GM18499 (cell line): ENCODE data around the gene FAM114A2.
"Not testable (repeated sequence)": the region's sequence is repeated elsewhere in the genome, so short reads cannot be mapped to it uniquely, and the experiment has no call there.

ENCODE experiments used
- ATAC-seq: cut with Tn5 transposase; IDR thresholded peaks from one replicate; pipeline ENCODE4 v1.9.1; 2021; ENCODE audit warnings: moderate number of reproducible peaks; ENCODE audit not compliant: insufficient read depth, unreplicated experiment

Gene FAM114A2

DNA sequence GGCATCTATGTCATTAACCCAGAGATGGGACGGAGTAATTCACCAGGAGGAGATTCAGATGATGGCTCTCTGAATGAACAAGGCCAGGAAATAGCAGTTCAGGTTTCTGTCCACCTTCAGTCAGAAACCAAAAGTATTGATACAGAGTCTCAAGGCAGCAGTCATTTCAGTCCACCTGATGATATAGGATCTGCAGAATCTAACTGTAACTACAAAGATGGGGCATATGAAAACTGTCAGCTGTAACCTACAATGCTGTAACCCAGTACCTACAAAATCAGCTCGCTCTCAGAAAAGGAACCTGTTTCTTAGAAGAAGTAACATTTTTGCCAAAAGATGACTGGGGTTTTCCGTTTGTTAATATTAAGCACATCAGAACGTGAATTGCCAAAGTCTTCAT is 14.8 kb upstream of the FAM114A2 start:
- no peak for ATAC-seq

DNA sequence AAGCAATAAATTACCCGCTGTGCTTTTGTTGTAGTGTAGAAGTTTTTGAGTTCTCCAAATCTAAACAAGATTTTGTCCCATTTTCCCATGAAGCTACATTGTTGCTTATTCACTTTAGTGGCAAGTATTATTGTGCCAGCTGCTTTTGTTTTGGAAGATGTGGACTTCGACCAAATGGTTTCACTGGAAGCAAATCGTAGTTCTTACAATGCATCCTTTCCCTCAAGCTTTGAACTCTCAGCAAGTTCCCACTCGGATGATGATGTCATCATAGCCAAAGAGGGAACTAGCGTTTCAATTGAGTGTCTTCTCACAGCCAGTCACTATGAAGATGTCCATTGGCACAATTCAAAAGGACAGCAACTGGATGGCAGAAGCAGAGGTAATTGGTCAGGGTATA is 10.9 kb upstream of the FAM114A2 start:
- no peak for ATAC-seq

DNA sequence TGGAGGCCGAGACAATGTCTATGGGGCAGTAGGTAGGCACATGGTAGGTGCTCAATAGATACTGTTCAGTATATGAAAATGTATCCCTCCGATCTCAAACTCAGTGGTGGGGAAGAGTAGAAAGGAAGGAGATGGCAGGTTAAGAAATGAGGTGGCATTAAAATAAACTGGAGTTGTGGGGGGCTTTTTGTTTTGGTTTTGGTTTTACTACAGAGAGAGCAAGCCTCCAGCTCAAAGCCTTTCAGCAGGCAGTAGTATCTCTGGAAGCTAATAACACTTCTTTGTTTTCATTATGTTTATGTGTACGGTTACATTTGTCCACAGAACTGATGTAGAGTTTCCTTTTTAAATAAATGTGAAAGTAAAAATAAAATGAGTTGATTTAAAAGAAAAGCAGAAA is 8.6 kb upstream of the FAM114A2 start:
- no peak for ATAC-seq

DNA sequence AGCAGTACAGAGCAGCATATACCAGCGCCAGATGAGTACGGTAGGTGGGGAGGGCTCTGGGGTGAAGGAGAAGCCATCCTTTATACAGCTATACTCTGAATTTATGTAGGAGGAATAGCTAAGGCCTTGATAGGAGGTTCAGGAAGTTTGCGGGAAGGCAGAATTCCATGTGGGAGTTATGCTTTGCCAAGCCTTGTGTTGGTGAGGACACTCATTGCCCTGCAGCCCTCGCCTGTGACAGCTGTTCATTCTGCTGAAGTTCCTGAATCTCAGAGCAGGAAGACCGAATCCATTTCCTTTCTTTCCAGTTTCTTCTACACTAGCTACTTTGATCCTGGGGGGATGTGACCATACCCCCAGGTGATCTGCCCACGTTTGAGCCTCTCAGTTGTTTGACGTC is 7.8 kb upstream of the FAM114A2 start:
- no peak for ATAC-seq

DNA sequence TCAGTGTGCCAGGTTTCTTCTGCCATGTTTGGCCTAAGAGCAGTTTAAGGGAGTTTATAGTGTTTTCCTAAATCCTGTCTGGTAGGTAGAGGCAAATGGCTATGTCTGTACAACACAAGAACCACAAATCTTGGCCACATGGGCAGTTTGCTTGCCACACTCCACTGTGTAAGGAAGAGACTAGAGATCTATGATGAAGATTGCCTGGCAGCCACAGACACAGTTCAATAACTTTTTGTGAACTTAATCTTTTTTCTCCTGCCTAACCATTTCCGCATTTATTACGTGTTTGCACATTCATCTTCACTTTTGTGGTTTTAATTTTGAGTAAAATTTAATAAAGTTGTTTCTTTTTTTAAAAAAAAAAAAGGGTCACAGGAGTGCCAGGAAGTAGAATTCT is 5.9 kb upstream of the FAM114A2 start:
- no peak for ATAC-seq

DNA sequence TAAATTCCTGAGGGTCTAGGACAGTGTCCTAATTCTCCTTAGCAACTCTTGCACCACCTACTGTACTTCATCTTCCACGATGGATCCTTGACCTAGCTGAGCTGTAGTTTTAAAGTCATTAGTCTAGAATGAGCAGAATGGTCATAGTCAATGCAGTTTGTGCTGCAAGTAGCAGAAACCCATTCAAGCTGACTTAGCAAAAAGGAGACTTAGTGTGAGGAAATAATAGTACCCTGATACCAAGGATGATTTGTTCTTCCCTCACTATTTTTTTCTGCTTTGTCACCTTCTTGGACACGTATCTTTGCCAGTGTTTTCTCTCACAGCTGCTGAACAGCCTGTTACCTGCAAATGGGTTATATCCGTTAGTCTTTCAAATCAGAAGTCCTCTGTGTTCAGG is 5.4 kb upstream of the FAM114A2 start:
- ATAC-seq: no peak

DNA sequence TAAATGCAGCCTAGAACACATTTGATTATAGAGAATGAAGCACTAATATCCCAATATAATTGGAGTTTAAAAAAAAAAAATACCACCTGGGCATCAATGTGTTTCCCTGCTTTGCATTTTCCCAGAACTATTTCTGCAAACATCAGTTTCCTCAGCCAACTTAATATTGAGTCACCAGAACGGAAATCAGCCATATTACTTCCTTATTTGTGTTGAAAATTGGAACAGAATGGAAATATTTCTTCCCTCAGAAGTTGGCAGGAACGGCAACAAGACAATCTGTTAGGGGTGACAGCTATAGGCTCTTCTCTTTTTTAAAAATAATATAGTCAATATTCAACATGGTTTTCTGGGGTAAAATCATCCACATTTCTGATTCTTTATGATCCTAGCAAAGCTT is 4.1 kb upstream of the FAM114A2 start:
- ATAC-seq: no peak

DNA sequence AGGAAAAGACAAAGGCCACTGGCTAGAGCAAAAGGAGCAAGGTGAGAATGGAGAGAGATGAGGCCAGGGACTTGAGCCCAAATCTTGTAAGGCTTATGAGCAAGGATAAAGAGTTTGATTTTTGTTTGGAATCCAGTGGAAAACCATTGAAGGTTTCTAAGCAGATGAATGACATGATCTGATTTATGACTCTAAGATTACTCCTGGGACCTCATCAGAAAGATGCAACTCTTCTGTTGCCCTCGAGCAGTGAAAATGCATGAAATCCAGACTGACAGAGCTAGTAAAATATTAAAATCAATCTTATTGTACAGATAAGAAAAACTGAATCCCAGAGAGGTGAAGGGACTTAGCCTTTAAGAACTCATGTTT is 734 bp upstream of the FAM114A2 start:
- no peak for ATAC-seq

DNA sequence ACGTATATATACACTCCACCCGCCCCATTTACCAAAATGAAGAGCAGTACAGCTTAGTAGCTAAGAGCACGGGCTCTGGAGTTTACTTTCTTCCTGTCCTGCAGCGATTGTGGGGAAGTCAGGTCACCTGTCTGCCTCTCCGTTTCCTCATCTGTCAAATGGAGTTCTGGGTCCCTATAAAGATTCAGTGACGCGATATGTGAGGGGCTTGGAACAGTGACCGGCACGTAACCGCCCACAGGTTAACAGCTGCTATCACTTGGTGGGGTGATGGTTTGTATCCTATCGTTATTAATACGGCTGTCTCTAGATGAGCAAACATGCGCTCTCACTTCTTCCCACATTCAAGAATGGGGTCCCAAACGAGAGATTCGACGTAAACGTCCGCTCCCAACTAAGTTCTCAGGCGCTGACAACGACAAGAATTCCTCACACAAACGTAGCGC is 426 bp downstream of the FAM114A2 start:
- peak; percentile 28 for ATAC-seq

DNA sequence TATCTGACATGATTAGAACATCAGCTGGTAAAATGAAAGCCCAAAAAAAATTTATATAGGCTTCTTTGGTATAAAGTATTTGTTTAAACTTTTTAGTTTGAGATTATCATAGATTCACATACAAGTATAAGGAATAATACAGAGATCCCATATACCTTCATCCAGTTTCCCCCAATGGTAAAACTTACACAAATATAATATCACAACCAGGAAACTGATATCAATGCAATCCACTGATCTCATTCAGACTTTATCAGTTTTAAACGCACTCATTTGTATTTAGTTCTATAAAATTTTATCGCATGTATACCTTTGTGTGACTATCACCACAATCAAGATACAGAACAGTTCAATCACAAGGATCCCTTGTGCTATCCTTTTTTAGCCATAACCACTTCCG is 3.8 kb downstream of the FAM114A2 start:
- ATAC-seq: no peak

DNA sequence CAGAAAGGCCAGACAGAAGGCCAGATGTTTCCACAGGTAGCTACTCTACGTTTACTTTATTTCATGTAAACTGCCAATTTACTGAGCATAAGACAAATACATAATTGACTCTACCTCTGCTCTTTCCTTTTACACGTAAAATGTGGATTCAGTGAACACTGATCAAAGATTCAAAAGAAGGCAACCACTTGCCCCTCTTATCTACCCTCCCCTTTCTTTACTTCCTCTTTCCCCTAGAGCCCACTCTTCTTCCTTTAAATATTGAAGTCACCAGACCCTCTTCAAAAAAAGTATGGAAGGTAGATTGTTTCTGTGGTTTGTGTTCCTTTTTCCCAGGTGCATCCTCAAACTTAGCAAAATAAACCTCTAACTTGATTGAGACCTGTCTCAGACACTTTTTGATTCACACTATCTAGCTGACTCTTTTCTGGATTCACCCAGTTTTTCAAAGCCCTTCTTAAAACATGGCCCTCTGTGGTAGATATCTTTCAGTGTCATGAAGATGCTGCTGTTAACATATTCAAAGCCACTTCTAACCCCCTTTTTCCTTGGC is 6.7 kb downstream of the FAM114A2 start:
- ATAC-seq: no peak

DNA sequence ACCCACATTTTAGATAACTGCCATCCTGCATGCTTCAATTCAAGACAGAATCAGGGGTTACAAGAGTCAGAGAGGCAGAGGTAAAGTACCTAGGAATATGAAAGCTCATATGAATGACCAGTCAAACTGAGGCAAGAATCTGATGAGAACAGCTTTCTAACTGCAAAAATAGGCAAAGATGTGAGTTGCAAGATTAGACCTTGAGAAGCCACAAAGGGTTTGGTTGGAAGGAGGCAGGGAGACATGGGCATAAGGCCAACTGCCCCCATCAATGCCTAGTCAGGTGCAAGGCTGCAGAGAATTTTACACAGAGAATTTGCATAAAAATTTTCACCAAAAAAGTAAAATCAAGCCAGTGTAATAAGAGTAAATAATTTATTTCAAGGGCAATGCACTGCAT is 12.8 kb downstream of the FAM114A2 start:
- no peak for ATAC-seq

DNA sequence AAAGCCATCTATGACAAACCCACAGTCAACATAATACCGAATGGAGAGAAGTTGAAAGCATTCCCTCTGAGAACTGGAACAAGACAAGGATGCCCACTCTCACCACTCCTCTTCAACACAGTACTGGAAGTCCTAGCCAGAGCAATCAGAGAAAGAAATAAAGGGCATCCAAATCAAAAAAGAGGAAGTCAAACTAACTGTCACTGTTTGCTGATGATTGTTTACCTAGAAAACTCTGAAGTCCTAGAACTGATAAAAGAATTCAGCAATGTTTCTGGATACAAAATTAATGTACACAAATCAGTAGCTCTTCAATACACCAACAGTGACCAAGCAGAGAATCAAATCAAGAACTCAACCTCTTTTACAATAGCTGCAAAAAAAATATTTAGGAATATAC is 19.8 kb downstream of the FAM114A2 start:
- not testable (repeated sequence) for ATAC-seq

DNA sequence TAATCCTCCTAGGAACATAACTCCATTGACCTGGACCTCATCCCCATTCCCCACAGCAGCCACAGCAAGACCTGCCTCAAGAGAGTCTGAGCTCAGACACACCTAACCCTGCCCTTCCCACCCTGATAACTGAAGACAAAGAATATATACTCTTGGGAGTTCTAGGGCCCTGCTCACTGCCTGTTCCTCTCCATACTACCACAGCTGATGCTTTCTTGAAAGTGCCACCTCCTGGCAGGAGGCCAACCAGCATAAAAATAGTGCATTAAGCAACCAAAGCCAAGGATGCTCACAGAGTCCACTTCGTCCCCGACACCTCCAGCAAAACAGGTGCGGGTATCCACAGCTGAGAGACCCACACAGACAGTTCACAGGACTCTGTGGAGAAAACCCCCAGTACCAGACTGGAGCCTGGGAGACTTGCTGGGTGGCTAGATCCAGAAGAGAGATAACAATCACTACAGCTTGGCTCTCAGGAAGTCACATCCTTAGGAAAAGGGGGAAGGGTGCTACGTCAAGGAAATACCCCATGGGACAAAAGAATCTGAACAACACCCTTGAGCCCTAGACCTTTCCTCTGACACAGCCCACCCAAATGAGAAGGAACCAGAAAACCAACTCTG is 23.5 kb downstream of the FAM114A2 start:
- ATAC-seq: no peak

DNA sequence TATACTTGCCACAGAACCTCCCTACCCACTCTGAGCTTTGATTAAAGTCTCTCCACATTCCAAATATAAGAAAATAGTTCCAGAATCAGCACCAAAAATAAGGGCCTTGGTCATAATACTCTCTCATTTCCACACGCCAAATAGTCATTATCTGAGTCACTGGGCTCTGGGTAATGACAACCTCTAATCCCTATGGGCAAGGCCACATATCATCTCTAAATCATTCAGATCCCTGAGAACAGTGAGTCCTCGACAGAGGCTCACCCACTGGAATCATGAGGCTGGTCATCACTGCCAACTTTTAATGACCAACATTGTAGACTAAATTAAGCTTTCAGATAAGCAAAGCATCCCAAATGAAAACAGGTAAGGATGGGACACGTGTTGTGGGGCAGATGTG is 28.1 kb downstream of the FAM114A2 start:
- no peak for ATAC-seq

DNA sequence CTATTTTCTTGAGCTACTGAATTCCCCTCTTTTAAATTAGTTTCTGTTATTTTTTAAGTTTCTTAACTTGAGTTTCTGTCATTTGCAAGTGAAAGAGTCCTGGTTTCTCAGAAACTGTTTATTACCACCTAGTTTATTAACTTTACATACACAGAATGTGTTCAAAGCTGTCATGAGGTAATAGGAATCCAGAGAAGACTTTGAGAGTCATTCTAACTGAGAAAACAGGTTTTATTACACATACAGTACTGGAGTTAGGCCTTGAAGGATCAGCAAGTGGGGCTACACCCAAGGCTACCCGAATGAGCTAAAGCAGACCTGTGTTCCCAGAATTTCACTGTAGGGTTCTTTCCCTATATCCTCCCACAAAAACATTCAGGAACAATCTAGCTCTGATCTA is 33.1 kb downstream of the FAM114A2 start:
- ATAC-seq: no peak

DNA sequence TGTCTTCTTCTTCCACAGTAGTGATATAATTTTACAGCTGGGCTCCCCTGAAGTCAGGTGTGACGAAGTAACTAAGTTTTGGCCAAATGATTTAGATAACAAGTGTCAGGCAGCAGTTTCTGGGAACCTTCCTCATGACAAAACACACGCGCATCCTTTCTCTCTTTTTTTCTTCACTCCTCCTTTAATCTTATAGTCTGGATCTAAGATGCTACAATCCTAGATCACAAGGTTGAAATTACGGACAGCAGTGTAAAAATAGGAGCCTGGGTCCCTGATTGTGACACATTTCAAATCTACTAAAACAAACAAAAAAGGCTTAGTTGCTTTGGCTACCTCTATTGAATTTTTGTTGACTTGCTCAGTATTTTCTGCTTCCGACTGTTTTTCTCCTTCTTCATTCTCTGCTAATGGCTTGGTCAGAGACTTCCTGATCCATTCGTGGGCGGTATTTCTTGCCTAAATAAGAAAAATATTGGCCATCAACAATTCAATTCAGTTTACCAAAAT is 36.1 kb downstream of the FAM114A2 start:
- ATAC-seq: no peak

DNA sequence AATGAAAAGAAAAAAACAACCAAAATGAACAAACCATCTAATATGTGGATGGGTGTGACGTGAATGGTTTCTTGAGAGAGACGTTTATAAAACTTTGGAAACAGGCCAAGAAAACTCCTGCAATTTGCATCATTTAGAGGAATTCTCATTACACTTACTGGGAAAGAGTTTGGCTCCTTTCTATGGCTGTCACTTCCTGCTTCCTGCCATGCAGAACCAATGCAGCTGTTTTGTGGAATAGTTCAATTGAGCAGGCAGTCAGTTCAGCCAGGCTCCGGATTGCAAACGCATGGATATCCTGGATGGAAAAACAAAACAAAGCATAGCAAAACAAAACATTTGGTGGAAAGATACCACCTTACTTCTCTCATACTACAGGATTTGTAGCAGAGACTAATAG is 36.6 kb downstream of the FAM114A2 start:
- ATAC-seq: no peak

DNA sequence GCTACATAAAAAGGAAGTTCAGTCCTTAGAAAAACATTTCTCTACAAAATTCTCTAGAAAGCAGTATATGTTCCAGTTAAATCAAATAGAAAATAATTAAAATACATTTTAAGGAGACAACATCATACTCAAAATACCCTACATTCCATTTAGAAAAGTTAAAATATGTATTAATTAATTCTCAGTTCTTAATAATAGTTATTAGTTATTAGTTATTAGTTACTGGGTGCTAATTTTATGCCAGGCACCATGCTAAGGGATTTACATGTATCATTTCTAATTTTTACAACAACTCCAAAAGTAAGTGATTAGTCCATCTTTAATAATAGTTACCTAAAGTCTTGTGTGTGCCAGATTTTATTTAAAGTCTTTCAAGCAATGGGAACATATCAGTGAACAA is 38.0 kb downstream of the FAM114A2 start:
- no peak for ATAC-seq

DNA sequence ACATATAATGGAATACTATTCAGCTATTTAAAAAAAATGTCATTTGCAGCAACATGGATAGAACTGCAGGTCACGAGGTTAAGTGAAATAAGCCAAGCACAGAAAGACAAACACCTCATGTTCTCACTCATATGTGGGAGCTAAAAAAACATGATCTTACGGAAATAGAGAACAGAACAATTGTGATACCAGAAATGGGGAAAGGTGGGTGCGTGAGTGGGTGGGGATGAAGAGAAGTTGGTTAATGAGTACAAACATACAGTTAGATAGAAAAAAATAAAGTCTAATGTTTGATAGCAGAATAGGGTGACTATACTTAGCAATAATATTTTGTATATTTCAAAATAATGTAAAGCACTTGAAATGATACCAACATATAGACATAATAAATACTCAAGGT is 38.7 kb downstream of the FAM114A2 start:
- ATAC-seq: no peak

DNA sequence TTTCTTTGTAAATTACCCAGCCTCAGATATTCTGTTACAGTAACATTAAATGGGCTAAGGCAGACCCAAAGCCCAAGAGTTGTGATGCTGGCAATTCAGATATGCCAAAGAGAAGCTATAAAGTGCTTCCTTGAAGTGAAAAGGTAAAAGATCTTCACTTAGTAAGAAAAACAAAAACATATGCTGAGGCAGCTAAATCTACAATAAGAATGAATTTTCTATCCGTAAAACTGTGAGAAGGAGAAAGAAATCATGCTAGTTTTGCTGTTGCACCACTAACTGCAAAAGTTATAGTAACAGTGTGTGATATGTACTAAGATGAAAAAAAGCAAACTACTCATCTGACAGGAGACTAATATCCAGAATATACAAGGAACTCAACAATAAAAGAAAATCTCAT is 39.9 kb downstream of the FAM114A2 start:
- no peak for ATAC-seq

DNA sequence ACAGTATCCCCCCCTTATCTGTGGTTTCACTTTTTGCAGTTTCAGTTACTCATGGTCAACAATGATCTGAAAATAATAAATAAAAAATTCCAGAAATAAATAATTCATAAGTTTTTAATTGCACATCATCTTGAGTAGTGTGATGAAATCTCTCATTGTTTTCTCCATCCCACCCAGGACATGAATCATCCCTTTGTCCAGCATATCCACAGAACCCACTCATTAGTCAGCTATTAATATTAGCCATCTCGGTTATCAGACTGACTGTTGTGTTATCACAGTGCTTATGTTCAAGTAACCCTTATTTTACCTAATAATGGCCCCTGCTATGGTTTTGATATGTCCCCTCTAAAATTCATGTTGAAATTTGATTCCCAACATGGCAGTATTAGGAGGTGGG is 40.7 kb downstream of the FAM114A2 start:
- ATAC-seq: no peak
